SK-N-SH treated with all-trans-retinoic acid at 6 μM for 48 hours (cell line): ENCODE results near the gene ATP6V1F.

Experiments
- ARNTL ChIP-seq: fragments of 450-650 bp; formaldehyde crosslinking; IDR thresholded peaks from 2 replicates; pipeline ENCODE4 v1.5.0; 2020; ENCODE audit warnings: low read depth, mild to moderate bottlenecking, moderate library complexity, borderline replicate concordance
- CREB5 ChIP-seq: fragments of 250-450 bp; sonication (Bioruptor Pico); IDR thresholded peaks from 2 replicates; pipeline ENCODE4 v1.5.1; 2020; ENCODE audit warnings: low read depth, mild to moderate bottlenecking, moderate library complexity
- ESRRG ChIP-seq: fragments of 250-450 bp; sonication (Bioruptor Pico); IDR thresholded peaks from 2 replicates; pipeline ENCODE4 v1.6.1; 2021; ENCODE audit warnings: mild to moderate bottlenecking
- GLIS3 ChIP-seq: fragments of 250-450 bp; sonication (Bioruptor Pico); IDR thresholded peaks from 2 replicates; pipeline ENCODE4 v1.5.0; 2020; ENCODE audit warnings: mild to moderate bottlenecking, moderate library complexity
- ISL1 ChIP-seq: fragments of 250-450 bp; sonication (Bioruptor Pico); IDR thresholded peaks from 2 replicates; pipeline ENCODE4 v2.1.2; 2022; ENCODE audit warnings: mild to moderate bottlenecking, moderate library complexity
- OSR1 ChIP-seq: fragments of 250-450 bp; sonication (Bioruptor Pico); IDR thresholded peaks from 2 replicates; pipeline ENCODE4 v1.8.0; 2022; ENCODE audit warnings: moderate library complexity, mild to moderate bottlenecking, inconsistent platforms
- PATZ1 ChIP-seq: fragments of 250-450 bp; sonication (Bioruptor Pico); IDR thresholded peaks from 2 replicates; pipeline ENCODE4 v1.8.0; 2020; ENCODE audit warnings: mild to moderate bottlenecking, moderate library complexity, borderline replicate concordance
- TCF4 ChIP-seq: fragments of 250-450 bp; sonication (Bioruptor Pico); IDR thresholded peaks from 2 replicates; pipeline ENCODE4 v1.8.0; 2021; ENCODE audit warnings: mild to moderate bottlenecking, moderate library complexity, borderline replicate concordance
- TSHZ2 ChIP-seq: fragments of 250-450 bp; sonication (Bioruptor Pico); IDR thresholded peaks from 2 replicates; pipeline ENCODE4 v1.5.0; 2020; ENCODE audit warnings: mild to moderate bottlenecking, moderate library complexity
- ZFP3 ChIP-seq: fragments of 250-450 bp; sonication (Bioruptor Pico); IDR thresholded peaks from 2 replicates; pipeline ENCODE4 v1.5.0; 2020; ENCODE audit warnings: mild to moderate bottlenecking, moderate library complexity
- ZFP30 ChIP-seq: fragments of 450-650 bp; formaldehyde crosslinking; IDR thresholded peaks from 2 replicates; pipeline ENCODE4 v1.5.0; 2022; ENCODE audit warnings: mild to moderate bottlenecking, moderate library complexity
- ZNF70 ChIP-seq: fragments of 450-650 bp; formaldehyde crosslinking; IDR thresholded peaks from 2 replicates; pipeline ENCODE4 v1.5.0; 2020; ENCODE audit warnings: mild to moderate bottlenecking, moderate library complexity
- ZNF8 ChIP-seq: fragments of 450-650 bp; formaldehyde crosslinking; IDR thresholded peaks from 2 replicates; pipeline ENCODE4 v1.5.0; 2020; ENCODE audit warnings: mild to moderate bottlenecking, moderate library complexity

GRCh38 chr7:128871050-128871449, 8.4 kb downstream of the ATP6V1F start:
- TF ChIP-seq TCF4 (CRISPR knock-in tag) (no peak), GLIS3 (CRISPR knock-in tag) (no peak), OSR1 (CRISPR knock-in tag) (no peak), ZFP3 (CRISPR knock-in tag) (no peak), ISL1 (no peak), ZNF70 (CRISPR knock-in tag) (no peak), ARNTL (CRISPR knock-in tag) (no peak), ZFP30 (CRISPR knock-in tag) (no peak), TSHZ2 (CRISPR knock-in tag) (no peak), CREB5 (no peak), ZNF8 (CRISPR knock-in tag) (no peak), PATZ1 (CRISPR knock-in tag) (no peak), ESRRG (no peak)
